ENCODE results near the gene PITPNC1. TPM values are rescaled to one million over a fixed set of nuclear protein-coding genes. Genes with fewer than 3 reads are reported as not detected.

The PITPNC1 gene
- total RNA-seq, 1 donor from 2014 or later: 18.4 TPM

DNA sequence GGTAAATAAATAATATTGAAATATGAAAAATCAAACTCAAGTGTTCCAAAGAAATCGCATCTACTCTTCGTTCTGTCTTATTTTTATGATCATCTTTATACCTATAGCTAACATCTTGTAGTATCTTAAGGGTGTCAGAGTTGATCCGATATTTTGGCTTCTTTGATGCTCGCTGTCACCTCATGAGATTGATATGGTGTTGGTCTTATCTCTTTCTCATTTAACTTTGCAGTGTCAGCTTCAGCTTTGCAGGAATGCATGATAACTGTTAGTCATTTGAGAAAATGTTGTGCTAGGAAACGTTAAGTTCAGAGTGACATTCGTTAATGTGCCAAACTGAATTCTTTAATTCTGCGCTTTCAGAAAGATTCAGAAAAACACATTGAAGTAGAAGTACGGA is 360.1 kb downstream of the PITPNC1 start:
- H3K4me3 ChIP-seq (ENCODE audit: low read depth, low read length): no peak overlapping the region
- TF ChIP-seq, protein P1, sequence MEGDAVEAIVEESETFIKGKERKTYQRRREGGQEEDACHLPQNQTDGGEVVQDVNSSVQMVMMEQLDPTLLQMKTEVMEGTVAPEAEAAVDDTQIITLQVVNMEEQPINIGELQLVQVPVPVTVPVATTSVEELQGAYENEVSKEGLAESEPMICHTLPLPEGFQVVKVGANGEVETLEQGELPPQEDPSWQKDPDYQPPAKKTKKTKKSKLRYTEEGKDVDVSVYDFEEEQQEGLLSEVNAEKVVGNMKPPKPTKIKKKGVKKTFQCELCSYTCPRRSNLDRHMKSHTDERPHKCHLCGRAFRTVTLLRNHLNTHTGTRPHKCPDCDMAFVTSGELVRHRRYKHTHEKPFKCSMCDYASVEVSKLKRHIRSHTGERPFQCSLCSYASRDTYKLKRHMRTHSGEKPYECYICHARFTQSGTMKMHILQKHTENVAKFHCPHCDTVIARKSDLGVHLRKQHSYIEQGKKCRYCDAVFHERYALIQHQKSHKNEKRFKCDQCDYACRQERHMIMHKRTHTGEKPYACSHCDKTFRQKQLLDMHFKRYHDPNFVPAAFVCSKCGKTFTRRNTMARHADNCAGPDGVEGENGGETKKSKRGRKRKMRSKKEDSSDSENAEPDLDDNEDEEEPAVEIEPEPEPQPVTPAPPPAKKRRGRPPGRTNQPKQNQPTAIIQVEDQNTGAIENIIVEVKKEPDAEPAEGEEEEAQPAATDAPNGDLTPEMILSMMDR (conservative IDR thresholded peaks at IDR 0.05; ENCODE audit: low read depth, low read length): no peak
- DNase-seq (ENCODE audit: low read depth): no peak

DNA sequence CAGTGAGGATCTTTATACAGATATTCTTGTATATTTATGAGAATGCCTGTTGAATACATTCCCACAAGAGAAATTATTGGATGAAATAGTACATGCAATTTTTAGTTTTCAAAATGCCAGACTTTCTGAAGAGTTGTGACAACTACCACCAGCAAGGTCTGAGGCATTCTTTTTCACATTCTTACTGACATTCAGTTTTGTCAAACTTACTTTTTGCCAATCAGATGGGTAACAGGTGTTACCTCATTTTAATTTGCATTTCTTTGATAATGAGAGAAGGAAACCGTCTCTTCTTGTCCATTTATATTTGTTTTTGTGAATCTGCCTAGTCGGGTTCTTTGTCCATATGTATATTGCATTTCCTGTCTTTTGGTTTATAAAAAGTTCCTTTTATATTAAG is 364.9 kb downstream of the PITPNC1 start:
- no peak for DNase-seq (ENCODE audit: low read depth)
- TF ChIP-seq, protein P1 (conservative IDR thresholded peaks at IDR 0.05; ENCODE audit: low read depth, low read length): no peak

More for the DNA sequence above, 364.9 kb downstream of the PITPNC1 start:
- no peak overlapping the region for H3K4me3 ChIP-seq (ENCODE audit: low read depth, low read length)

Other genes starting within 250 kb of the PITPNC1 start
- gene HELZ, start 132.1 kb upstream of the PITPNC1 start, total RNA-seq: 14.8 and 31.1 TPM in 2 replicates
- gene PSMD12, start 10.7 kb upstream of the PITPNC1 start, total RNA-seq: 20.2 and 44.1 TPM in 2 replicates